ENCODE data around the gene ERCC5.

DNA sequence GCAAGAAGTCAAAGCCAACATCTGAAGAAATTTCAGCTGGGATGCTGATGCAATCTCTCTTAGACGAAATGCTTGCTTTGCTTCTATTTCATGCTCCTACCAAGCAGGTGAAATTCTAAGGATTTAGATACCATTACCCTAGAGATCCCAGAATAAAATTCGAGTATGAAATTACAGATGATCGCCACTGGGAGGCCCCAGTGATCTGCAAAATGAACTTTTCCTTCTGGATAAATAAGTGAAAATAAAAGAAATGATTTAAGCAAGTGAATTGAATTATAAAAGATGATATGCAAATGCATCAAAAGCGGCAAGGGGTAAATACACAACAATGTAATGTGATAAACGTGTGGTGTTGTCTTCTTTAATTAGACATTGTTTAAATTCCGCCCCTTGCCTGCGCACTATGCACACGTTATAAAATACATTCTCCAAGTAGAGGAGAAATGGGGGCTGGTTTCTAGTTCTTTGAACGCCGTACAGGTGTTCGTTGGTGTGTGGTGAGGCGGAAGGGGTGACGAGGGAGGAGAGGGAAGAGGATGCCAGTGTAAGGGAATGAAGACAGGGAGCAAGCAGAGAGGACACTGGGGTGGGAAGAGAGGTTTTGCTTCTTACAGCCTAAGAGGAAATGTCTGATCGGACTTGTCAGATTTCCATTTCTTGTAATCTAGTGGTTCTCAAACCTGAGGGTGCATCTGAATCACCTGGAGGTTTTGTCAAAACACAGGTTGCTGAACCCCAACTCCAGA, 58.0 kb downstream of the ERCC5 start:
- TF ChIP-seq POLR2A (IDR thresholded peaks at IDR 0.05) = no peak
- TF ChIP-seq, protein P1, sequence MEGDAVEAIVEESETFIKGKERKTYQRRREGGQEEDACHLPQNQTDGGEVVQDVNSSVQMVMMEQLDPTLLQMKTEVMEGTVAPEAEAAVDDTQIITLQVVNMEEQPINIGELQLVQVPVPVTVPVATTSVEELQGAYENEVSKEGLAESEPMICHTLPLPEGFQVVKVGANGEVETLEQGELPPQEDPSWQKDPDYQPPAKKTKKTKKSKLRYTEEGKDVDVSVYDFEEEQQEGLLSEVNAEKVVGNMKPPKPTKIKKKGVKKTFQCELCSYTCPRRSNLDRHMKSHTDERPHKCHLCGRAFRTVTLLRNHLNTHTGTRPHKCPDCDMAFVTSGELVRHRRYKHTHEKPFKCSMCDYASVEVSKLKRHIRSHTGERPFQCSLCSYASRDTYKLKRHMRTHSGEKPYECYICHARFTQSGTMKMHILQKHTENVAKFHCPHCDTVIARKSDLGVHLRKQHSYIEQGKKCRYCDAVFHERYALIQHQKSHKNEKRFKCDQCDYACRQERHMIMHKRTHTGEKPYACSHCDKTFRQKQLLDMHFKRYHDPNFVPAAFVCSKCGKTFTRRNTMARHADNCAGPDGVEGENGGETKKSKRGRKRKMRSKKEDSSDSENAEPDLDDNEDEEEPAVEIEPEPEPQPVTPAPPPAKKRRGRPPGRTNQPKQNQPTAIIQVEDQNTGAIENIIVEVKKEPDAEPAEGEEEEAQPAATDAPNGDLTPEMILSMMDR (IDR thresholded peaks at IDR 0.05) = peak; percentile 35 to 54 (median 52)
